NT2/D1 (cell line): ENCODE data around the gene NELFB.

Experiments used
- SUZ12 ChIP-seq: IDR thresholded peaks from 2 replicates; pipeline ENCODE4 v1.6.1; 2011; ENCODE audit not compliant: insufficient read length, insufficient read depth; ENCODE audit errors: extremely low read depth
- YY1 ChIP-seq: IDR thresholded peaks from 2 replicates; pipeline ENCODE4 v1.6.1; 2011; ENCODE audit not compliant: insufficient read length, insufficient read depth

DNA sequence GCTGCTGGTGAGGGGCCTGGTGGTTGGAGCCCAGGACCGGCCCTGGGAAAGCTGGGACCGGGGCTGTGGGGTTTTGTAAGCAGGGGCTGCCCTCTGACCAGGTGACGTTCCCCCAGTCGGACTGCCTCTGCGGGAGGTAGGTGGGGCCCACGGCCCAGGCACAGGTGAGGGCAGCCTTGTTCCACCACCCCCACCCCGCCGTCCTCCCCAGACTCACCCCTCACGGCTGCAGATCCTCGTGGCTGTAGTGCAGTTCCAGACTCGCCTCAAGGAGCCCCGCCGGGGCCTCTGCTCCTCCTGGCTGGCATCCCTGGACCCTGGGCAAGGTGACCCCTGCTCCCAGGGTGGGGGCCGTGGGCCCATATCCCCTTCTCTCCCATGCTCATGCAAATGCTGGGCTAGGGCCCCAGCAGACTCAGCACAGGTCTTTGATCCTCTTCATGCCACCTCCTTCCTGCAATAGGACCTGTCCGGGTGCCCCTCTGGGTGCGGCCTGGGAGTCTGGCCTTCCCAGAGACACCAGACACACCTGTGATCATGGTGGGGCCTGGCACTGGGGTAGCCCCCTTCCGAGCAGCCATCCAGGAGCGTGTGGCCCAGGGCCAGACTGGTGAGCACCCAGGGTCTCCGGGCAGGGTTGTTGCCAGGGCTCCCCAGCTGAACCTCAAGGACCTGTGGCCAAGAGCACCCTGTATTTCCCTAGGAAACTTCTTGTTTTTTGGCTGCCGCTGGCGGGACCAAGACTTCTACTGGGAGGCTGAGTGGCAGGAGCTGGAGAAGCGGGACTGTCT is 39.7 kb upstream of the NELFB start:
- TF ChIP-seq SUZ12: no peak
- no peak for TF ChIP-seq YY1
